Renal cortical epithelial cell (primary cell): Measurements from ENCODE around the gene NCOA1. TPM values are rescaled to one million over a fixed set of nuclear protein-coding genes. Genes with fewer than 3 reads are reported as not detected.
"Not testable (repeated sequence)": the region's sequence is repeated elsewhere in the genome, so short reads cannot be mapped to it uniquely, and the experiment has no call there.

ENCODE experiments used
- DNase-seq: peaks from one replicate; pipeline ENCODE4 v3.0.0-alpha.2; 2011; ENCODE audit warnings: low read depth
- total RNA-seq: library from RNA; depleted of rRNA; stranded (reverse); fragments of >200 nt; gene quantifications from 2 replicates; pipeline ENCODE4 v1.2.3, GENCODE V29; 2014

NCOA1 gene
- total RNA-seq, 1 donor from 2014 or later: 22.3 TPM

- no peak for DNase-seq
These were observed 14.7 kb downstream of the NCOA1 start for GRCh38 chr2:24505534-24506275.

GRCh38 chr2:24507549-24507948, 16.5 kb downstream of the NCOA1 start:
- no peak for DNase-seq

GRCh38 chr2:24508878-24509277, 17.8 kb downstream of the NCOA1 start:
- DNase-seq: peak; percentile 31

GRCh38 chr2:24509425-24509824, 18.4 kb downstream of the NCOA1 start:
- DNase-seq: no peak

GRCh38 chr2:24509840-24510239, 18.8 kb downstream of the NCOA1 start:
- DNase-seq: no peak

- DNase-seq: no peak
These were observed 19.7 kb downstream of the NCOA1 start for GRCh38 chr2:24510771-24511170.

- DNase-seq: no peak
These were observed 20.1 kb downstream of the NCOA1 start for GRCh38 chr2:24511198-24511597.

GRCh38 chr2:24511894-24512293, 20.8 kb downstream of the NCOA1 start:
- DNase-seq: no peak

GRCh38 chr2:24512404-24512803, 21.4 kb downstream of the NCOA1 start:
- DNase-seq: no peak

GRCh38 chr2:24512831-24513230, 21.8 kb downstream of the NCOA1 start:
- DNase-seq: no peak

- no peak for DNase-seq
These were observed 22.4 kb downstream of the NCOA1 start for GRCh38 chr2:24513281-24514071.

- DNase-seq: no peak
These were observed 23.8 kb downstream of the NCOA1 start for GRCh38 chr2:24514820-24515219.

- DNase-seq: peak; percentile 27
These were observed 24.3 kb downstream of the NCOA1 start for GRCh38 chr2:24515335-24515734.

- DNase-seq: no peak
These were observed 24.8 kb downstream of the NCOA1 start for GRCh38 chr2:24515831-24516230.

GRCh38 chr2:24517247-24517646, 26.2 kb downstream of the NCOA1 start:
- DNase-seq: no peak

GRCh38 chr2:24520175-24520574, 29.1 kb downstream of the NCOA1 start:
- no peak for DNase-seq

GRCh38 chr2:24521162-24521857, 30.3 kb downstream of the NCOA1 start:
- DNase-seq: no peak

GRCh38 chr2:24521975-24522639, 31.1 kb downstream of the NCOA1 start:
- DNase-seq: no peak

- no peak for DNase-seq
These were observed 36.5 kb downstream of the NCOA1 start for GRCh38 chr2:24527536-24527935.

GRCh38 chr2:24530796-24531195, 39.7 kb downstream of the NCOA1 start:
- no peak for DNase-seq

GRCh38 chr2:24531610-24532009, 40.6 kb downstream of the NCOA1 start:
- DNase-seq: not testable (repeated sequence)

- not testable (repeated sequence) for DNase-seq
These were observed 41.0 kb downstream of the NCOA1 start for GRCh38 chr2:24532057-24532456.
